ENCODE measurements around the gene GPC1.

GRCh38 chr2:240494194-240494793 is 58.8 kb downstream of the GPC1 start:
- TF ChIP-seq TAF1 (IDR thresholded peaks at IDR 0.05; ENCODE audit: borderline replicate concordance, insufficient read depth, low read length), result no peak
- no peak for TF ChIP-seq POLR2AphosphoS5 (IDR thresholded peaks at IDR 0.05; ENCODE audit: low read depth, low read length)
- TF ChIP-seq, protein P1, sequence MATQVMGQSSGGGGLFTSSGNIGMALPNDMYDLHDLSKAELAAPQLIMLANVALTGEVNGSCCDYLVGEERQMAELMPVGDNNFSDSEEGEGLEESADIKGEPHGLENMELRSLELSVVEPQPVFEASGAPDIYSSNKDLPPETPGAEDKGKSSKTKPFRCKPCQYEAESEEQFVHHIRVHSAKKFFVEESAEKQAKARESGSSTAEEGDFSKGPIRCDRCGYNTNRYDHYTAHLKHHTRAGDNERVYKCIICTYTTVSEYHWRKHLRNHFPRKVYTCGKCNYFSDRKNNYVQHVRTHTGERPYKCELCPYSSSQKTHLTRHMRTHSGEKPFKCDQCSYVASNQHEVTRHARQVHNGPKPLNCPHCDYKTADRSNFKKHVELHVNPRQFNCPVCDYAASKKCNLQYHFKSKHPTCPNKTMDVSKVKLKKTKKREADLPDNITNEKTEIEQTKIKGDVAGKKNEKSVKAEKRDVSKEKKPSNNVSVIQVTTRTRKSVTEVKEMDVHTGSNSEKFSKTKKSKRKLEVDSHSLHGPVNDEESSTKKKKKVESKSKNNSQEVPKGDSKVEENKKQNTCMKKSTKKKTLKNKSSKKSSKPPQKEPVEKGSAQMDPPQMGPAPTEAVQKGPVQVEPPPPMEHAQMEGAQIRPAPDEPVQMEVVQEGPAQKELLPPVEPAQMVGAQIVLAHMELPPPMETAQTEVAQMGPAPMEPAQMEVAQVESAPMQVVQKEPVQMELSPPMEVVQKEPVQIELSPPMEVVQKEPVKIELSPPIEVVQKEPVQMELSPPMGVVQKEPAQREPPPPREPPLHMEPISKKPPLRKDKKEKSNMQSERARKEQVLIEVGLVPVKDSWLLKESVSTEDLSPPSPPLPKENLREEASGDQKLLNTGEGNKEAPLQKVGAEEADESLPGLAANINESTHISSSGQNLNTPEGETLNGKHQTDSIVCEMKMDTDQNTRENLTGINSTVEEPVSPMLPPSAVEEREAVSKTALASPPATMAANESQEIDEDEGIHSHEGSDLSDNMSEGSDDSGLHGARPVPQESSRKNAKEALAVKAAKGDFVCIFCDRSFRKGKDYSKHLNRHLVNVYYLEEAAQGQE (IDR thresholded peaks at IDR 0.05; ENCODE audit: insufficient read depth in 1 of 2, low read depth in 2 of 2, low read length in 2 of 2), result no peak
- TF ChIP-seq SIN3A (IDR thresholded peaks at IDR 0.05; ENCODE audit: borderline replicate concordance, insufficient read depth, low read length), result no peak
- TF ChIP-seq FOXP2 (optimal IDR thresholded peaks at IDR 0.05; ENCODE audit: borderline replicate concordance, extremely low read depth, extremely low read length, insufficient read depth), result no peak

All from PFSK-1 (cell line).